Stomach (tissue), 9 donors: ENCODE data around the gene RGS18. TPM values are rescaled to one million over a fixed set of nuclear protein-coding genes. Genes with fewer than 3 reads are reported as not detected.

Source experiments
- DNase-seq, 2 donors: peaks; one replicate each; pipeline versions ENCODE4 v3.0.0 to v3.0.0-alpha.2; 2013 to 2019
- H3K27ac ChIP-seq, 5 donors: fragments of 200-600 bp in 4 of 5; sonication (generic) in 4 of 5; one replicate each; pipeline ENCODE4 v1.5.1; 2013 to 2019; ENCODE audit warnings: mild to moderate bottlenecking in 1 of 5, moderate library complexity in 1 of 5
- H3K27me3 ChIP-seq, 3 donors: fragments of 200-600 bp; sonication (generic); one replicate each; pipeline ENCODE4 v1.5.1; 2017 to 2019; ENCODE audit warnings: mixed run types in 1 of 3
- H3K36me3 ChIP-seq, 4 donors: fragments of 200-600 bp; sonication (generic); 1 replicate in 3 of 4; 2 replicates in 1 of 4; pipeline ENCODE4 v1.5.1; 2016 to 2019
- H3K4me1 ChIP-seq, 4 donors: fragments of 200-600 bp; sonication (generic); one replicate each; pipeline ENCODE4 v1.5.1; 2016 to 2019
- H3K4me3 ChIP-seq, 4 donors: fragments of 200-600 bp; sonication (generic) in 3 of 4; one replicate each; pipeline ENCODE4 v1.5.1; 2016 to 2019; ENCODE audit warnings: mild to moderate bottlenecking in 1 of 4
- H3K9me3 ChIP-seq, 4 donors: fragments of 200-600 bp; sonication (generic); one replicate each; pipeline ENCODE4 v1.5.1; 2016 to 2019
- CTCF ChIP-seq, 7 experiments: fragments of 450-650 bp in 4 of 7; fragments of 200-600 bp in 3 of 7; sonication (generic) in 3 of 7; IDR thresholded peaks; one replicate each; pipeline ENCODE4 v1.5.1; 2016 to 2019; ENCODE audit warnings: antibody characterized with exemption in 7 of 7, control low read depth in 2 of 7, mild to moderate bottlenecking in 1 of 7
- EP300 ChIP-seq: sonication (generic); formaldehyde crosslinking; IDR thresholded peaks from one replicate; pipeline ENCODE4 v1.6.1; 2017; ENCODE audit warnings: antibody characterized with exemption
- POLR2A ChIP-seq, 4 donors: fragments of 450-650 bp; IDR thresholded peaks; one replicate each; pipeline ENCODE4 v1.6.1; 2016; ENCODE audit warnings: antibody characterized with exemption in 4 of 4, control low read depth in 2 of 4, mild to moderate bottlenecking in 1 of 4, moderate library complexity in 1 of 4
- POLR2AphosphoS5 ChIP-seq, 3 donors: sonication (generic); formaldehyde crosslinking; IDR thresholded peaks; one replicate each; pipeline ENCODE4 v1.6.1; 2016; ENCODE audit warnings: antibody characterized with exemption in 3 of 3
- WGBS, 5 donors: extraction: QIAGEN DNeasy Blood & Tissue Kit in 3 of 5; methylation state at CpG; one replicate each; pipeline versions ENCODE4 v1.1.5 to v1.1.7; 2013 to 2018; 5-methylcytosine and 5-hydroxymethylcytosine counted together
- intact Hi-C: fragments of 100-400 bp; cut with DNase I; formaldehyde crosslinking; loops from one replicate; pipeline ENCODE4 v1.15.1; 2023; ENCODE audit warnings: low total_unique reads
- polyA plus RNA-seq, 3 donors: library from polyadenylated mRNA; stranded (reverse); fragments of 200-250 nt; gene quantifications; one replicate each; pipeline ENCODE4 v1.2.3, GENCODE V29; 2013
- total RNA-seq, 5 donors: library from RNA; depleted of rRNA; stranded (reverse); fragments of >200 nt; gene quantifications; one replicate each; pipeline versions ENCODE4 v1.1.0 to v1.2.3, GENCODE V29; 2014 to 2016
- donor health status: healthy with polysubstance abuse.
- donor health status: Bipolar disorder and iron deficiency.
- donor health status: healthy.

The RGS18 gene
- total and polyA plus RNA-seq, 8 donors = 0.38 to 4.0 (median 3.0) TPM; not detected in 2

DNA sequence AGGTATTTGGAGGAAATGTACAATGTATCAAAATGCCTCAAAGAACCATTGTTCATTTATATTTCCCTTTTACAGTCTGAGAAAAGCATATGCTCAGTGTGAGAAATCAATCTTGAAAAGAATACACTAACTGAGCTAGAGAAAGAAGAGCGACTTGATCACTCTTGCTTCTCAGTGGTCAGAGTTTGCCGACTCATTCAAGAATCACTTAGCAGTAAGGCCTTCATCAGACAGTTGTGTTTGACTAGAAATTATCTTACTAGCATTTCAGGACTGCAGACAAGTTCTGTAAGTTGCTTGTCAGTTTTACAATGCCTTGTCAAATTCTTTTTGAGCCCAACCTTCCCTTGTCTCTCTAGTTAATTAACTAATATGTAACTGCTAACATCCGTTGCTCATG, 12.9 kb downstream of the RGS18 start:
- intact Hi-C loops = no loop called here
- no peaks in the 10 kb centered on the region for H3K27me3 ChIP-seq
- H3K4me3 ChIP-seq = no peak overlapping the region
- 69 to 90% (median 71%) methylated on average over 3 of the region's 3 CpGs for WGBS, 5 donors
- no peak overlapping the region for H3K27ac ChIP-seq
- H3K36me3 ChIP-seq = no peaks in the 10 kb centered on the region
- DNase-seq = no peak
- TF ChIP-seq POLR2A (IDR thresholded peaks at IDR 0.05) = no peak
- no peak for TF ChIP-seq EP300
- TF ChIP-seq CTCF (IDR thresholded peaks at IDR 0.05) = no peak
- no peak for TF ChIP-seq POLR2AphosphoS5 (IDR thresholded peaks at IDR 0.05)
- H3K4me1 ChIP-seq = no peaks in the 10 kb centered on the region
- H3K9me3 ChIP-seq = no peaks in the 10 kb centered on the region

DNA sequence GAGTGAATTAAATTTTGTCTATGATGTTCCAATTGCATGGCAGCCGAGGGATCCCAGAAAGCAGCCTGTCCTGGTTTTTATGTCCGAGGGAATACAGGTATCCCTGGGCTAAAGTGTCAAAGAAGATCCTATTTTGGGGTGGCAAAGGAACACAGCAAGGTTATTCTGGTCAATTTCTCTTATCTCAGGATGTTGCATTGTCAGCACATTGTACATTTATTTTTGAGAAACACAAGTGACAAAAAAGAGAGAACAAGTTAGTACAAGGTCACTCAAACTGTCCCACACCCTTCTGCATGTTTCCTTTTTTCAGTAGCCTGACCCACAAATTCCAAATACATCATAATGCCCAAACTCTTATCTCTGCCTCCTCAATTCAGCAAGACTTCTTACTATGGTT, 17.7 kb downstream of the RGS18 start:
- intact Hi-C loops = no loop called here
- H3K36me3 ChIP-seq = no peaks in the 10 kb centered on the region
- no peaks in the 10 kb centered on the region for H3K4me1 ChIP-seq
- H3K27me3 ChIP-seq = no peaks in the 10 kb centered on the region
- 71 to 93% (median 84%) methylated on average over 2 of the region's 2 CpGs for WGBS, 5 donors
- DNase-seq = no peak
- no peak for TF ChIP-seq POLR2AphosphoS5 (IDR thresholded peaks at IDR 0.05)
- H3K27ac ChIP-seq = no peak overlapping the region
- H3K9me3 ChIP-seq = no peaks in the 10 kb centered on the region
- no peak overlapping the region for H3K4me3 ChIP-seq

GRCh38 chr1:192183788-192184187, 25.5 kb downstream of the RGS18 start:
- Histone ChIP-seq H3K27ac (no peak overlapping the region), H3K36me3 (no peaks in the 10 kb centered on the region), H3K27me3 (no peaks in the 10 kb centered on the region), H3K9me3 (no peaks in the 10 kb centered on the region), H3K4me3 (no peak overlapping the region), H3K4me1 (no peaks in the 10 kb centered on the region)
- no peak for TF ChIP-seq POLR2A (IDR thresholded peaks at IDR 0.05)
- no peak for TF ChIP-seq POLR2AphosphoS5 (IDR thresholded peaks at IDR 0.05)
- TF ChIP-seq EP300 = no peak
- TF ChIP-seq CTCF (IDR thresholded peaks at IDR 0.05) = no peak
- WGBS, 5 donors = 84 to 89% (median 88%) methylated on average over 1 of the region's 1 CpG
- DNase-seq = no peak
- intact Hi-C loops = no loop called here

GRCh38 chr1:192186197-192186596, 27.9 kb downstream of the RGS18 start:
- no peak overlapping the region for H3K27ac ChIP-seq
- intact Hi-C loops = no loop called here
- no peaks in the 10 kb centered on the region for H3K36me3 ChIP-seq
- H3K9me3 ChIP-seq = no peaks in the 10 kb centered on the region
- WGBS, 5 donors = 59 to 71% (median 62%) methylated on average over 4 of the region's 4 CpGs
- no peaks in the 10 kb centered on the region for H3K27me3 ChIP-seq
- H3K4me1 ChIP-seq = no peaks in the 10 kb centered on the region
- no peak overlapping the region for H3K4me3 ChIP-seq
- DNase-seq = no peak
- no peak for TF ChIP-seq CTCF (IDR thresholded peaks at IDR 0.05)
- no peak for TF ChIP-seq POLR2A (IDR thresholded peaks at IDR 0.05)
- no peak for TF ChIP-seq EP300
- TF ChIP-seq POLR2AphosphoS5 (IDR thresholded peaks at IDR 0.05) = no peak

DNA sequence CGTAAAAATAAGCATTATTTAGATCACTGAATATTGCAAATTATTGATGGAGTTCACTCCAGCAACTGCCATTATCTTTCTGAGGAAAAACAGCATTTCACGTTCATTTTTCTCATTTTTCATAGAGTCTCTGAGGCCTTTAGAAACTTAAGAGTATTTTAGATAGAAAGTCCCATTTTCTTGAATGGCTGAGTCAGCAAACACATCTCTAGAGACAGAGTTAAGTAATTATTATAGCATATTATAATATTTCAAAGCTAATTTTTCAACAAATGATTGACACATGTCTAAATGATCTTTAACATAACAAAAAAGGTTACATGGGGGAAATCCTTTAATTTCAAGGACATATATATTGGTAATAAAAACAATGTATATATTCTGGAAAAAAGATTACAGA, 31.8 kb downstream of the RGS18 start:
- 71 to 82% (median 77%) methylated on average over 2 of the region's 2 CpGs for WGBS, 5 donors
- no peaks in the 10 kb centered on the region for H3K36me3 ChIP-seq
- no peak overlapping the region for H3K4me3 ChIP-seq
- TF ChIP-seq POLR2A (IDR thresholded peaks at IDR 0.05) (no peak), EP300 (no peak), POLR2AphosphoS5 (IDR thresholded peaks at IDR 0.05) (no peak), CTCF (IDR thresholded peaks at IDR 0.05) (no peak)
- H3K27me3 ChIP-seq = no peaks in the 10 kb centered on the region
- H3K9me3 ChIP-seq = no peaks in the 10 kb centered on the region
- H3K4me1 ChIP-seq = no peaks in the 10 kb centered on the region
- no peak for DNase-seq
- H3K27ac ChIP-seq = no peak overlapping the region
- intact Hi-C loops = no loop called here
